ENCODE measurements around the gene GUCY1A1. TPM values are rescaled to one million over a fixed set of nuclear protein-coding genes. Genes with fewer than 3 reads are reported as not detected.

Gene GUCY1A1
- total and polyA plus RNA-seq, 4 experiments from 2014 or later, result not detected

DNA sequence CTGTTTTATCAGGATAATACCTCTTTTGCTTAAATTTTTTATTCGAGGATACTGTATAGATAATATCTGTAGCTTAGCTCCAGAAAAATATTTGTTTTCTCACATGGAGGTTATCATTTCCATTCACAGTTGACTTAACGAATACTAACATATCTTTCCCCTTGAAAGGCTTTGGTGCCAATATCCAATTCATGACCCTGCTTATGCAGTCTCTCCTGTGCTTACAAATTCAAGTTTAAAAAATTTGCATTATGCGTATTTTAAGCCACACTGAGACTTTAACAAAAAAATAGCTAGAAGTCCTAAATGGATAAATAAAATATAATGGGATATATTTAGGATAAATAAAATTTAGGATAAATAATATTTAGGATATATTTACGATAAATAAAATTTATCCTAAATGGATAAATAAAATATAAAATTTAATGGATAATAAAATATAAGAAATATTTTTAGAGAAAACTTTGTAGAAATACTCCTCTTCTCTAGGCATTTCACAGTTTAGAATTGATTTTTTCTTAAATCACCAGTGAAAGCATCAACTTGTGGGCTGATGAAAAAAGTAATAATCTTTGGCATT, 114.7 kb downstream of the GUCY1A1 start:
- Histone ChIP-seq H3K9me3 (ENCODE audit: control insufficient read depth in 1 of 2, low read length in 2 of 2) (no peaks in the 10 kb centered on the region), H3K4me3 (ENCODE audit: low read length in 2 of 2) (no peak overlapping the region), H3K27me3 (ENCODE audit: insufficient read depth, low read length) (no peaks in the 10 kb centered on the region), H3K4me1 (ENCODE audit: insufficient read depth, low read length) (no peaks in the 10 kb centered on the region), H3K27ac (ENCODE audit: low read depth, low read length) (no peak overlapping the region), H3K36me3 (ENCODE audit: insufficient read depth, low read length) (no peaks in the 10 kb centered on the region)
- H3K27me3 Mint-ChIP-seq, result peaks cover 0 to 3% of the 10 kb centered on the region in 2 donors
- H3K9me3 Mint-ChIP-seq, result no peaks in the 10 kb centered on the region
- ChIA-PET POLR2A (ENCODE audit: partially characterized antibody) (no interaction called here), CTCF (ENCODE audit: partially characterized antibody) (no interaction called here)
- H3K27ac Mint-ChIP-seq, result no peak overlapping the region
- DNase-seq, result no peak
- H3K36me3 Mint-ChIP-seq, result no peaks in the 10 kb centered on the region
- no peaks in the 10 kb centered on the region for H3K4me1 Mint-ChIP-seq
- intact Hi-C loops (cut with micrococcal nuclease), result loop anchor here (10.0 kb wide), 1 partner anchor 1227 kb away; the partner anchor contains the start of gene PLRG1
- H3K4me3 Mint-ChIP-seq, result no peak overlapping the region

Other genes with a start within 250 kb of the GUCY1A1 start
- not detected for gene GUCY1B1, start 92.2 kb downstream of the GUCY1A1 start, total RNA-seq
- not detected for gene GUCY1B1, start 92.2 kb downstream of the GUCY1A1 start, polyA plus RNA-seq
- gene ASIC5, start 199.4 kb downstream of the GUCY1A1 start, total RNA-seq, result not detected
- not detected for gene ASIC5, start 199.4 kb downstream of the GUCY1A1 start, polyA plus RNA-seq
- gene TDO2, start 236.8 kb downstream of the GUCY1A1 start, total RNA-seq, result not detected
- not detected for gene TDO2, start 236.8 kb downstream of the GUCY1A1 start, polyA plus RNA-seq

All from CD4-positive, alpha-beta memory T cell (primary cell).